Cardiac muscle cell (in vitro differentiated cells and primary cell): ENCODE results near the gene EGF. TPM values are rescaled to one million over a fixed set of nuclear protein-coding genes. Genes with fewer than 3 reads are reported as not detected.

Source experiments
- DNase-seq, 2 donors: peaks; one replicate each; pipeline versions ENCODE4 v3.0.0 to v3.0.0-alpha.2; 2010 to 2017; ENCODE audit warnings: low read depth in 1 of 2, low spot score in 1 of 2
- H3K27ac ChIP-seq: fragments of 200-600 bp; sonication (generic); 2 replicates; pipeline ENCODE4 v1.5.1; 2016
- H3K27me3 ChIP-seq: fragments of 200-600 bp; sonication (generic); 2 replicates; pipeline ENCODE4 v1.6.0; 2016; ENCODE audit warnings: control low read depth
- H3K36me3 ChIP-seq: fragments of 200-600 bp; sonication (generic); 2 replicates; pipeline ENCODE4 v1.5.1; 2016; ENCODE audit warnings: control low read depth
- H3K4me1 ChIP-seq: fragments of 200-600 bp; sonication (generic); 2 replicates; pipeline ENCODE4 v1.8.1; 2017; ENCODE audit warnings: low read depth, mild to moderate bottlenecking, mixed run types
- H3K4me3 ChIP-seq: fragments of 200-600 bp; sonication (generic); 2 replicates; pipeline ENCODE4 v1.5.1; 2016; ENCODE audit warnings: mild to moderate bottlenecking
- H3K9me3 ChIP-seq: fragments of 200-600 bp; sonication (generic); 2 replicates; pipeline ENCODE4 v1.5.1; 2017; ENCODE audit warnings: low read depth, mild to moderate bottlenecking, control low read depth
- CTCF ChIP-seq: IDR thresholded peaks from 2 replicates; pipeline ENCODE4 v1.5.1; 2012; ENCODE audit warnings: low read depth, mild to moderate bottlenecking, low read length
- polyA plus RNA-seq: library from polyadenylated mRNA; unstranded; fragments of >200 nt; fragmentation: Nextera tagmentation; extraction: Ambion mirVana; gene quantifications from 2 replicates; pipeline ENCODE4 v1.2.1, GENCODE V29; 2016
- total RNA-seq: library from RNA; depleted of rRNA; stranded (reverse); fragments of >200 nt; gene quantifications from 2 replicates; pipeline ENCODE4 v1.2.3, GENCODE V29; 2016

EGF gene
- total and polyA plus RNA-seq, 2 experiments from 2014 or later = 3.0 to 11.0 TPM

- DNase-seq = no peak
- Histone ChIP-seq H3K4me3 (no peak overlapping the region), H3K4me1 (peaks cover 8% of the 10 kb centered on the region), H3K27me3 (no peaks in the 10 kb centered on the region), H3K9me3 (no peaks in the 10 kb centered on the region), H3K27ac (no peak overlapping the region), H3K36me3 (no peaks in the 10 kb centered on the region)
- TF ChIP-seq CTCF = no peak
Measured at GRCh38 chr4:110019153-110019552, 106.5 kb downstream of the EGF start.

- DNase-seq = peak; percentile 30 to 56
- H3K9me3 ChIP-seq = no peaks in the 10 kb centered on the region
- no peak for TF ChIP-seq CTCF
- H3K4me1 ChIP-seq = peaks cover 8% of the 10 kb centered on the region
- no peaks in the 10 kb centered on the region for H3K27me3 ChIP-seq
- no peak overlapping the region for H3K4me3 ChIP-seq
- H3K27ac ChIP-seq = no peak overlapping the region
- no peaks in the 10 kb centered on the region for H3K36me3 ChIP-seq
Measured at GRCh38 chr4:110020139-110020538, 107.5 kb downstream of the EGF start.

- Histone ChIP-seq H3K4me1 (peaks cover 8% of the 10 kb centered on the region), H3K9me3 (no peaks in the 10 kb centered on the region), H3K27ac (peak overlapping the region; percentile 8), H3K27me3 (no peaks in the 10 kb centered on the region), H3K4me3 (no peak overlapping the region), H3K36me3 (no peaks in the 10 kb centered on the region)
- no peak for DNase-seq
- no peak for TF ChIP-seq CTCF
Measured at GRCh38 chr4:110020646-110021443, 108.2 kb downstream of the EGF start.

- DNase-seq = no peak
- Histone ChIP-seq H3K27me3 (no peaks in the 10 kb centered on the region), H3K4me1 (peaks cover 8% of the 10 kb centered on the region), H3K36me3 (no peaks in the 10 kb centered on the region), H3K9me3 (no peaks in the 10 kb centered on the region), H3K27ac (no peak overlapping the region), H3K4me3 (no peak overlapping the region)
- no peak for TF ChIP-seq CTCF
Measured at GRCh38 chr4:110022457-110022856, 109.8 kb downstream of the EGF start.

GRCh38 chr4:110025056-110025455 is 112.4 kb downstream of the EGF start:
- Histone ChIP-seq H3K9me3 (no peaks in the 10 kb centered on the region), H3K4me1 (peaks cover 14% of the 10 kb centered on the region), H3K27ac (no peak overlapping the region), H3K4me3 (no peak overlapping the region), H3K36me3 (no peaks in the 10 kb centered on the region), H3K27me3 (no peaks in the 10 kb centered on the region)
- DNase-seq = no peak
- no peak for TF ChIP-seq CTCF
